ENCODE measurements around the gene HMGCLL1.

Gene HMGCLL1

GRCh38 chr6:55473722-55474121 lies 105.3 kb downstream of the HMGCLL1 start (continued):
- TF ChIP-seq, protein P1, sequence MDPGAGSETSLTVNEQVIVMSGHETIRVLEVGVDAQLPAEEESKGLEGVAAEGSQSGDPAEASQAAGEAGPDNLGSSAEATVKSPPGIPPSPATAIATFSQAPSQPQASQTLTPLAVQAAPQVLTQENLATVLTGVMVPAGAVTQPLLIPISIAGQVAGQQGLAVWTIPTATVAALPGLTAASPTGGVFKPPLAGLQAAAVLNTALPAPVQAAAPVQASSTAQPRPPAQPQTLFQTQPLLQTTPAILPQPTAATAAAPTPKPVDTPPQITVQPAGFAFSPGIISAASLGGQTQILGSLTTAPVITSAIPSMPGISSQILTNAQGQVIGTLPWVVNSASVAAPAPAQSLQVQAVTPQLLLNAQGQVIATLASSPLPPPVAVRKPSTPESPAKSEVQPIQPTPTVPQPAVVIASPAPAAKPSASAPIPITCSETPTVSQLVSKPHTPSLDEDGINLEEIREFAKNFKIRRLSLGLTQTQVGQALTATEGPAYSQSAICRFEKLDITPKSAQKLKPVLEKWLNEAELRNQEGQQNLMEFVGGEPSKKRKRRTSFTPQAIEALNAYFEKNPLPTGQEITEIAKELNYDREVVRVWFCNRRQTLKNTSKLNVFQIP (CRISPR knock-in tag; IDR thresholded peaks at IDR 0.05; ENCODE audit: borderline replicate concordance, low read depth), result no peak
- TF ChIP-seq OSR1 (CRISPR knock-in tag; IDR thresholded peaks at IDR 0.05), result no peak
- no peak for TF ChIP-seq TCF4 (CRISPR knock-in tag; IDR thresholded peaks at IDR 0.05; ENCODE audit: borderline replicate concordance)

DNA sequence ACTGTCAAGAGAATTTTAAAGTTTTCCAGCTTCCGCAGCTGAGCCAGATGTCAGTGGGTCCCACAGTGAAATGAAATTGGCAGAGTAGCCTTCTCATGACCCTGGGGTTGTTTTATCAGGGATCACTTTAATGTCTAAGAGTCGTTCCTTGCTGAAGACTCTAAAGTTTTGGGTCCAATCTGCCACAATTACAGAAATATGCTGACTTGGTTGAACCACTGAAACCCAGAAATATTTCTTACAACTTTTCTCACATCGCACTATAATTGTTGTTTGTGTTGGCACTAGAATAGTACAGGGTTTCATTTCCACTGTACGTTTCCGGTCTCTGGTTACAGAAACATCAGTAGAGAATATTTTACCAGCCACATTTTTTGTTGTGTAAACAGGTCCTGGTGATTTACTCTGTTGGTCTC lies 109.0 kb downstream of the HMGCLL1 start:
- ATAC-seq, result no peak
- TF ChIP-seq CSDC2 (CRISPR knock-in tag; IDR thresholded peaks at IDR 0.05), result no peak
- no peak for TF ChIP-seq TOX (CRISPR knock-in tag; IDR thresholded peaks at IDR 0.05; ENCODE audit: borderline replicate concordance)
- TF ChIP-seq SNAI2 (CRISPR knock-in tag; IDR thresholded peaks at IDR 0.05), result no peak
- no peak for TF ChIP-seq CSRNP3 (CRISPR knock-in tag; IDR thresholded peaks at IDR 0.05)
- no peak for TF ChIP-seq ZNF565 (CRISPR knock-in tag; conservative IDR thresholded peaks at IDR 0.05; ENCODE audit: low read depth)
- TF ChIP-seq ZFP30 (CRISPR knock-in tag; IDR thresholded peaks at IDR 0.05), result no peak
- no peak for TF ChIP-seq TSHZ2 (CRISPR knock-in tag; IDR thresholded peaks at IDR 0.05)
- TF ChIP-seq BACH2 (CRISPR knock-in tag; IDR thresholded peaks at IDR 0.05; ENCODE audit: borderline replicate concordance), result no peak
- no peak for TF ChIP-seq RARB (CRISPR knock-in tag; IDR thresholded peaks at IDR 0.05)
- no peak for TF ChIP-seq ZNF70 (CRISPR knock-in tag; IDR thresholded peaks at IDR 0.05)
- no peak for TF ChIP-seq PPARA (CRISPR knock-in tag; IDR thresholded peaks at IDR 0.05; ENCODE audit: borderline replicate concordance)
- no peak for TF ChIP-seq ZFP3 (CRISPR knock-in tag; IDR thresholded peaks at IDR 0.05)
- TF ChIP-seq ISL1 (CRISPR knock-in tag; IDR thresholded peaks at IDR 0.05), result no peak
- TF ChIP-seq, protein P1 (CRISPR knock-in tag; IDR thresholded peaks at IDR 0.05; ENCODE audit: borderline replicate concordance, low read depth), result no peak
- TF ChIP-seq TCF4 (CRISPR knock-in tag; IDR thresholded peaks at IDR 0.05; ENCODE audit: borderline replicate concordance), result no peak
- no peak for TF ChIP-seq ZC3H10 (CRISPR knock-in tag; IDR thresholded peaks at IDR 0.05)
- TF ChIP-seq OSR1 (CRISPR knock-in tag; IDR thresholded peaks at IDR 0.05), result no peak
- TF ChIP-seq, protein P2, sequence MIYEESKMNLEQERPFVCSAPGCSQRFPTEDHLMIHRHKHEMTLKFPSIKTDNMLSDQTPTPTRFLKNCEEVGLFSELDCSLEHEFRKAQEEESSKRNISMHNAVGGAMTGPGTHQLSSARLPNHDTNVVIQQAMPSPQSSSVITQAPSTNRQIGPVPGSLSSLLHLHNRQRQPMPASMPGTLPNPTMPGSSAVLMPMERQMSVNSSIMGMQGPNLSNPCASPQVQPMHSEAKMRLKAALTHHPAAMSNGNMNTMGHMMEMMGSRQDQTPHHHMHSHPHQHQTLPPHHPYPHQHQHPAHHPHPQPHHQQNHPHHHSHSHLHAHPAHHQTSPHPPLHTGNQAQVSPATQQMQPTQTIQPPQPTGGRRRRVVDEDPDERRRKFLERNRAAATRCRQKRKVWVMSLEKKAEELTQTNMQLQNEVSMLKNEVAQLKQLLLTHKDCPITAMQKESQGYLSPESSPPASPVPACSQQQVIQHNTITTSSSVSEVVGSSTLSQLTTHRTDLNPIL (CRISPR knock-in tag; IDR thresholded peaks at IDR 0.05; ENCODE audit: low read depth), result no peak
- TF ChIP-seq PATZ1 (CRISPR knock-in tag; IDR thresholded peaks at IDR 0.05; ENCODE audit: borderline replicate concordance), result no peak
- no peak for TF ChIP-seq ARNTL (CRISPR knock-in tag; IDR thresholded peaks at IDR 0.05; ENCODE audit: borderline replicate concordance, low read depth)

Measured in SK-N-SH treated with all-trans-retinoic acid at 6 μM for 48 hours (cell line).